HepG2 (cell line): ENCODE results near the gene TNFRSF18. TPM values are rescaled to one million over a fixed set of nuclear protein-coding genes. Genes with fewer than 3 reads are reported as not detected.

Experiments
- ATAC-seq: fragments of 200-7000 bp; cut with Tn5 transposase; 3 replicates; pipeline ENCODE4 v1.9.1; 2020; ENCODE audit warnings: mild to moderate bottlenecking, moderate library complexity
- BruUV-seq: library from RNA; stranded (reverse); fragments of 400-500 nt; replicated peaks from 2 replicates; lab custom pipeline; 2021; lab: Mats Ljungman, UMichigan
- CTCF ChIA-PET: fragments of 300-600 bp; formaldehyde crosslinking; extraction: SDS; loops from one replicate; lab custom pipeline; 2021; ENCODE audit warnings: low total read pairs, inconsistent platforms, low intra/inter-chr PET ratio; lab: Yijun Ruan, JAX
- POLR2A ChIA-PET: fragments of 350-600 bp; sonication (Branson Sonifier 250); formaldehyde crosslinking; loops from one replicate; lab custom pipeline; 2020; ENCODE audit warnings: antibody characterized with exemption, inconsistent platforms; lab: Yijun Ruan, JAX
- DNase-seq: peaks from one replicate; pipeline ENCODE4 v3.0.0-alpha.2; 2015; ENCODE audit warnings: low spot score
- FAIRE-seq: peaks from 3 replicates; lab custom pipeline; 2011; peaks lifted over from hg19 to GRCh38; lab: Jason Lieb, UNC
- H2AFZ ChIP-seq: one replicate; pipeline ENCODE4 v1.6.1; 2011; ENCODE audit warnings: low read length, inconsistent platforms
- H3K27ac ChIP-seq: fragments of 300-600 bp; 3 replicates; pipeline ENCODE4 v1.8.0; 2011; ENCODE audit warnings: mixed run types, mild to moderate bottlenecking, mixed read lengths, low read length, inconsistent platforms; ENCODE audit not compliant: insufficient read depth; ENCODE audit errors: extremely low read length
- H3K27me3 ChIP-seq, 2 experiments: fragments of 200-600 bp in 1 of 2; 2 replicates in 1 of 2; 3 replicates in 1 of 2; pipeline versions ENCODE4 v1.6.0 to v1.8.0; 2011; ENCODE audit warnings: low read length in 2 of 2, mild to moderate bottlenecking in 2 of 2, moderate library complexity in 2 of 2, inconsistent platforms in 1 of 2; ENCODE audit not compliant: insufficient read depth in 2 of 2, control insufficient read depth in 1 of 2
- H3K36me3 ChIP-seq, 2 experiments: fragments of 200-600 bp in 1 of 2; replicated peaks in 1 of 2; 2 replicates in 1 of 2; 3 replicates in 1 of 2; pipeline versions ENCODE4 v1.5.1 to v1.8.0; 2011; ENCODE audit warnings: low read length in 2 of 2, inconsistent platforms in 1 of 2; ENCODE audit not compliant: insufficient read depth in 2 of 2, control insufficient read depth in 1 of 2
- H3K4me1 ChIP-seq: 2 replicates; pipeline ENCODE4 v1.5.1; 2012; ENCODE audit warnings: low read length, inconsistent platforms; ENCODE audit not compliant: insufficient read depth
- H3K4me2 ChIP-seq: 2 replicates; pipeline ENCODE4 v1.6.0; 2011; ENCODE audit warnings: low read depth, low read length, inconsistent platforms
- H3K4me3 ChIP-seq, 3 experiments: fragments of 200-600 bp in 1 of 3; sonication (generic), shearing (Covaris generic) in 1 of 3; replicated peaks in 1 of 3; 2 replicates each; pipeline ENCODE4 v1.5.1; 2011 to 2016; ENCODE audit warnings: low read length in 3 of 3, inconsistent platforms in 2 of 3, low read depth in 2 of 3, mild to moderate bottlenecking in 2 of 3, control low read depth in 1 of 3, mixed read lengths in 1 of 3; ENCODE audit not compliant: insufficient read depth in 1 of 3
- H3K79me2 ChIP-seq: one replicate; pipeline ENCODE4 v1.6.1; 2011; ENCODE audit warnings: low read length, inconsistent platforms; ENCODE audit not compliant: insufficient read depth
- H3K9ac ChIP-seq: 2 replicates; pipeline ENCODE4 v1.6.0; 2011; ENCODE audit warnings: mild to moderate bottlenecking, low read depth, low read length, inconsistent platforms; ENCODE audit not compliant: insufficient read depth
- H3K9me3 ChIP-seq: 2 replicates; pipeline ENCODE4 v1.5.1; 2012; ENCODE audit warnings: mild to moderate bottlenecking, low read length
- H4K20me1 ChIP-seq: 2 replicates; pipeline ENCODE4 v1.6.0; 2011; ENCODE audit warnings: inconsistent platforms, mild to moderate bottlenecking, low read length, moderate library complexity; ENCODE audit not compliant: insufficient read depth
- AGO1 ChIP-seq: fragments of 200-400 bp; formaldehyde crosslinking; IDR thresholded peaks from 2 replicates; pipeline ENCODE4 v1.6.1; 2017; ENCODE audit warnings: mild to moderate bottlenecking, low read depth, low read length, moderate library complexity; ENCODE audit not compliant: poor library complexity, severe bottlenecking
- E2F1 ChIP-seq: sonication (generic); formaldehyde crosslinking; IDR thresholded peaks from 2 replicates; pipeline ENCODE4 v1.5.0; 2020; ENCODE audit warnings: missing genetic modification reagents
- IRF1 ChIP-seq: sonication (generic); formaldehyde crosslinking; IDR thresholded peaks from 2 replicates; pipeline ENCODE4 v1.4.0; 2020; ENCODE audit warnings: low read depth, mild to moderate bottlenecking, missing genetic modification reagents
- NFKB2 ChIP-seq: sonication (generic); formaldehyde crosslinking; IDR thresholded peaks from 2 replicates; pipeline ENCODE4 v1.4.0; 2020; ENCODE audit warnings: missing genetic modification reagents, borderline replicate concordance
- PREB ChIP-seq: sonication (generic); formaldehyde crosslinking; IDR thresholded peaks from 2 replicates; pipeline ENCODE4 v1.4.0; 2020; ENCODE audit warnings: missing genetic modification reagents
- RNF219 ChIP-seq: sonication (generic); formaldehyde crosslinking; IDR thresholded peaks from 2 replicates; pipeline ENCODE4 v1.5.0; 2020; ENCODE audit warnings: mild to moderate bottlenecking, missing genetic modification reagents
- SYNCRIP ChIP-seq: fragments of 200-400 bp; formaldehyde crosslinking; IDR thresholded peaks from 2 replicates; pipeline ENCODE4 v1.6.1; 2018; ENCODE audit warnings: mild to moderate bottlenecking, low read depth, low read length; ENCODE audit not compliant: insufficient read depth
- YY1 ChIP-seq: IDR thresholded peaks from 2 replicates; pipeline ENCODE4 v1.6.1; 2011; ENCODE audit warnings: low read length, low read depth, moderate library complexity, mild to moderate bottlenecking; ENCODE audit not compliant: insufficient read depth, insufficient replicate concordance
- ZFP36L1 ChIP-seq: sonication (generic); formaldehyde crosslinking; IDR thresholded peaks from 2 replicates; pipeline ENCODE4 v1.8.0; 2022; ENCODE audit warnings: mild to moderate bottlenecking, missing genetic modification reagents, moderate library complexity
- ZNF232 ChIP-seq: sonication (generic); formaldehyde crosslinking; IDR thresholded peaks from 2 replicates; pipeline ENCODE4 v1.4.0; 2020; ENCODE audit warnings: missing genetic modification reagents, borderline replicate concordance
- whole genome bisulfite sequencing: methylation state at CpG from one replicate; pipeline ENCODE4 v1.1.6; 2017; ENCODE audit warnings: low lambda C conversion rate; 5-methylcytosine and 5-hydroxymethylcytosine counted together
- in situ Hi-C: cut with HindIII; loops from 2 replicates; pipeline ENCODE4 v1.10.0; 2017; ENCODE audit warnings: low pct_unique_long_range_greater_than_20kb; ENCODE audit not compliant: extremely low pct_ligation_motif_present
- intact Hi-C: fragments of 100-400 bp; cut with micrococcal nuclease; formaldehyde crosslinking; loops from one replicate; pipeline ENCODE4 v1.10.0; 2022; ENCODE audit not compliant: unreplicated experiment
- polyA plus RNA-seq, 8 experiments: library from polyadenylated mRNA; depleted of rRNA in 3 of 8; stranded (reverse) in 7 of 8; unstranded in 1 of 8; fragments of >200 nt; fragmentation: Illumina TruSeq in 4 of 8; extraction: Trizol in 4 of 8; gene quantifications; 2 replicates each; pipeline versions ENCODE4 v1.2.1 to v1.2.3, GENCODE V29; 2011 to 2016; ENCODE audit warnings: low read depth in 4 of 8, missing spikeins in 1 of 8, mixed read lengths in 1 of 8; ENCODE audit not compliant: insufficient read depth in 1 of 8
- total RNA-seq, 5 experiments: library from RNA; depleted of rRNA; stranded (reverse); fragments of >200 nt; fragmentation: Illumina TruSeq; extraction: Trizol; gene quantifications; 2 replicates each; pipeline ENCODE4 v1.2.3, GENCODE V29; 2016; ENCODE audit warnings: low read depth in 1 of 5

The TNFRSF18 gene
- total and polyA plus RNA-seq, 2 of the 13 experiments (the other 11 are each of a cell fraction or from before 2014, with no cell fraction given) = not detected

GRCh38 chr1:1243266-1243660, 36.9 kb upstream of the TNFRSF18 start:
- no TSS peak for BruUV-seq
- in situ Hi-C loops = no loop called here
- no peak overlapping the region for H2AFZ ChIP-seq
- no peak for DNase-seq
- TF ChIP-seq E2F1 (CRISPR knock-in tag) (no peak), SYNCRIP (no peak), AGO1 (peak; percentile 8), ZNF232 (no peak)
- TF ChIP-seq, all 625 proteins: peak for 1
- Histone ChIP-seq H3K4me1 (peaks cover 37% of the 10 kb centered on the region), H4K20me1 (no peaks in the 10 kb centered on the region), H3K4me2 (no peak overlapping the region), H3K9me3 (no peaks in the 10 kb centered on the region), H3K9ac (no peak overlapping the region), H3K27ac (no peak overlapping the region), H3K36me3 (no peaks in the 10 kb centered on the region), H3K4me3 (no peak overlapping the region), H3K79me2 (no peaks in the 10 kb centered on the region), H3K27me3 (no peaks in the 10 kb centered on the region)
- CTCF ChIA-PET = no interaction called here
- ATAC-seq (no peak), FAIRE-seq (no peak)
- 96% methylated on average over 5 of the region's 23 CpGs for WGBS
- intact Hi-C loops = no loop called here
- POLR2A ChIA-PET = no interaction called here

- no peaks in the 10 kb centered on the region for H3K9me3 ChIP-seq
- H4K20me1 ChIP-seq = no peaks in the 10 kb centered on the region
- H3K36me3 ChIP-seq = no peaks in the 10 kb centered on the region
- no peak overlapping the region for H3K4me3 ChIP-seq
- no peaks in the 10 kb centered on the region for H3K79me2 ChIP-seq
- H3K9ac ChIP-seq = no peak overlapping the region
- ChIA-PET POLR2A (no interaction called here), CTCF (no interaction called here)
- H3K27me3 ChIP-seq = no peaks in the 10 kb centered on the region
- no peak for FAIRE-seq
- in situ Hi-C loops (no loop called here), intact Hi-C loops (no loop called here)
- WGBS = 70% methylated on average over 6 of the region's 41 CpGs
- H3K27ac ChIP-seq = no peak overlapping the region
- no peak overlapping the region for H2AFZ ChIP-seq
- H3K4me1 ChIP-seq = peaks cover 43% of the 10 kb centered on the region
- ATAC-seq = no peak
- no peak for DNase-seq
- no TSS peak for BruUV-seq
- H3K4me2 ChIP-seq = no peak overlapping the region
- TF ChIP-seq PREB (no peak), NFKB2 (CRISPR knock-in tag) (no peak), YY1 (no peak), IRF1 (CRISPR knock-in tag) (no peak), ZFP36L1 (CRISPR knock-in tag) (no peak), RNF219 (CRISPR knock-in tag) (no peak)
Measured at GRCh38 chr1:1242461-1243265, 36.3 kb upstream of the TNFRSF18 start.
